Pancreas (tissue), 10 donors: ENCODE results near the gene FARP1. TPM values are rescaled to one million over a fixed set of nuclear protein-coding genes. Genes with fewer than 3 reads are reported as not detected.

ENCODE experiments used
- ATAC-seq, 4 donors: fragments of 200-7000 bp; cut with Tn5 transposase; one replicate each; pipeline versions ENCODE4 v1.8.0 to v1.9.1; 2020; ENCODE audit warnings: mild to moderate bottlenecking in 4 of 4, moderate library complexity in 4 of 4
- DNase-seq, 6 donors: peaks; one replicate each; pipeline ENCODE4 v3.0.0-alpha.2; 2020
- FAIRE-seq: peaks from 2 replicates; lab custom pipeline; 2012; peaks lifted over from hg19 to GRCh38; lab: Jason Lieb, UNC
- H3K27ac ChIP-seq, 4 donors: fragments of 200-600 bp; sonication (generic); 1 replicate in 3 of 4; 2 replicates in 1 of 4; pipeline versions ENCODE4 v1.5.0 to v1.8.0; 2020
- H3K27me3 ChIP-seq, 4 donors: fragments of 200-600 bp; one replicate each; pipeline ENCODE4 v1.8.0; 2021
- H3K36me3 ChIP-seq, 3 donors: fragments of 200-600 bp; sonication (generic) in 1 of 3; one replicate each; pipeline versions ENCODE4 v1.5.0 to v1.8.0; 2020 to 2021
- H3K4me1 ChIP-seq, 3 donors: fragments of 200-600 bp; one replicate each; pipeline ENCODE4 v1.8.0; 2021
- H3K4me3 ChIP-seq, 4 donors: fragments of 200-600 bp; sonication (generic) in 2 of 4; one replicate each; pipeline versions ENCODE4 v1.5.0 to v1.8.0; 2020 to 2021
- H3K9me3 ChIP-seq, 4 donors: fragments of 200-600 bp; one replicate each; pipeline ENCODE4 v1.8.0; 2021
- CTCF ChIP-seq, 4 donors: fragments of 200-600 bp; sonication (generic) in 3 of 4; IDR thresholded peaks; one replicate each; pipeline versions ENCODE4 v1.5.0 to v1.8.0; 2021; ENCODE audit warnings: antibody characterized with exemption in 4 of 4
- WGBS, 2 donors: extraction: QIAGEN DNeasy Blood & Tissue Kit; methylation state at CpG; one replicate each; pipeline ENCODE4 v1.1.7; 2013; 5-methylcytosine and 5-hydroxymethylcytosine counted together
- intact Hi-C, 3 donors: fragments of 100-400 bp; cut with DNase I; formaldehyde crosslinking; loops; one replicate each; pipeline versions ENCODE4 v1.11.1 to v1.14.2; 2022
- polyA plus RNA-seq, 2 donors: library from polyadenylated mRNA; stranded (reverse); fragments of 200-250 nt; gene quantifications; one replicate each; pipeline ENCODE4 v1.2.3, GENCODE V29; 2013
- total RNA-seq, 6 donors: library from RNA; stranded (reverse); fragmentation: NEBNext Ultra II Directional in 4 of 6; extraction: Animal tissue kit (Norgen Biotek cat#: 25700) in 4 of 6; gene quantifications; one replicate each; pipeline versions ENCODE4 v1.2.1 to v1.2.4, GENCODE V29; 2021 to 2023
- donor health status: healthy with polysubstance abuse.
- donor health status: DM: no; HTN: no; CAD: no; lungs with moderate emphysema.
- donor health status: DM: no; HTN: no; CAD: no.
- donor health status: control.
- donor health status: control.
- donor health status: Bipolar disorder and iron deficiency.
- donor health status: DM: yes; HTN: yes; CAD: no.
- donor health status: DM: no; HTN: no; CAD: no.
- donor health status: DM: no; HTN: no; CAD: no.
- donor health status: DM: yes; HTN: yes; CAD: no.

FARP1 gene
- total and polyA plus RNA-seq, 8 donors, result 30.8 to 95.1 (median 56.0) TPM

- intact Hi-C loops, result no loop called here
These were observed 37.0 kb upstream of the FARP1 start for GRCh38 chr13:98105929-98106336.

GRCh38 chr13:98108341-98108740 lies 34.6 kb upstream of the FARP1 start:
- no peak for ATAC-seq
- Histone ChIP-seq H3K4me3 (no peak overlapping the region), H3K4me1 (no peaks in the 10 kb centered on the region), H3K27me3 (no peaks in the 10 kb centered on the region), H3K9me3 (no peaks in the 10 kb centered on the region), H3K36me3 (no peaks in the 10 kb centered on the region), H3K27ac (no peak overlapping the region)
- 84 to 88% methylated on average over 3 of the region's 3 CpGs for WGBS, 2 donors
- no peak for TF ChIP-seq CTCF (IDR thresholded peaks at IDR 0.05)
- DNase-seq, result no peak
- FAIRE-seq, result no peak
- intact Hi-C loops, result no loop called here

More at GRCh38 chr13:98105929-98106336, 37.0 kb upstream of the FARP1 start:
- WGBS, 2 donors, result 53 to 68% methylated on average over 3 of the region's 3 CpGs
- Histone ChIP-seq H3K27me3 (no peaks in the 10 kb centered on the region), H3K9me3 (no peaks in the 10 kb centered on the region), H3K4me3 (no peak overlapping the region), H3K4me1 (no peaks in the 10 kb centered on the region), H3K27ac (no peak overlapping the region), H3K36me3 (no peaks in the 10 kb centered on the region)
- TF ChIP-seq CTCF (IDR thresholded peaks at IDR 0.05), result no peak
- ATAC-seq (peak in 1 of 4 donors; percentile 18), FAIRE-seq (no peak), DNase-seq (no peak)

GRCh38 chr13:98109226-98109853 lies 33.6 kb upstream of the FARP1 start:
- no peak for TF ChIP-seq CTCF (IDR thresholded peaks at IDR 0.05)
- Histone ChIP-seq H3K4me1 (no peaks in the 10 kb centered on the region), H3K27me3 (no peaks in the 10 kb centered on the region), H3K27ac (no peak overlapping the region), H3K9me3 (no peaks in the 10 kb centered on the region), H3K36me3 (no peaks in the 10 kb centered on the region), H3K4me3 (no peak overlapping the region)
- FAIRE-seq (no peak), DNase-seq (no peak), ATAC-seq (no peak)
- intact Hi-C loops, result no loop called here
- 80 to 84% methylated on average over 7 of the region's 7 CpGs for WGBS, 2 donors

GRCh38 chr13:98110749-98111148 lies 32.1 kb upstream of the FARP1 start:
- no peak for FAIRE-seq
- H3K27ac ChIP-seq, result no peak overlapping the region
- intact Hi-C loops, result no loop called here
- 90 to 95% methylated on average over 5 of the region's 5 CpGs for WGBS, 2 donors
- no peak overlapping the region for H3K4me3 ChIP-seq
- no peaks in the 10 kb centered on the region for H3K27me3 ChIP-seq
- no peak for ATAC-seq
- DNase-seq, result no peak
- no peak for TF ChIP-seq CTCF (IDR thresholded peaks at IDR 0.05)
- no peaks in the 10 kb centered on the region for H3K9me3 ChIP-seq
- H3K36me3 ChIP-seq, result no peaks in the 10 kb centered on the region
- H3K4me1 ChIP-seq, result no peaks in the 10 kb centered on the region
